Activated T-helper 2 cell treated with anti-CD3 and anti-CD28 coated beads, Interferon-gamma antibody, Interleukin-2, Interleukin-4, amounts not matched to agents 10 μg/mL and 5 μg/mL and 100 μg/mL, durations not matched to agents 14 hours and 24 hours and 36 hours (primary cell): ENCODE measurements around the gene OVCH1. TPM values are rescaled to one million over a fixed set of nuclear protein-coding genes. Genes with fewer than 3 reads are reported as not detected.
"Not testable (repeated sequence)": the region's sequence is repeated elsewhere in the genome, so short reads cannot be mapped to it uniquely, and the experiment has no call there.

Experiments
- DNase-seq: peaks from one replicate; pipeline ENCODE4 v3.0.0; 2021; ENCODE audit warnings: low spot score
- H3K27ac Mint-ChIP-seq: one replicate; pipeline ENCODE4 v1.8.0; 2021; ENCODE audit warnings: mixed read lengths
- H3K27me3 Mint-ChIP-seq: one replicate; pipeline ENCODE4 v1.8.0; 2021; ENCODE audit warnings: low read depth, mixed read lengths
- H3K36me3 Mint-ChIP-seq: one replicate; pipeline ENCODE4 v1.8.0; 2021; ENCODE audit warnings: low read depth, mixed read lengths
- H3K4me1 Mint-ChIP-seq: one replicate; pipeline ENCODE4 v1.8.0; 2021; ENCODE audit warnings: low read depth, mixed read lengths
- H3K4me3 Mint-ChIP-seq: one replicate; pipeline ENCODE4 v1.8.0; 2021; ENCODE audit warnings: low read depth, mild to moderate bottlenecking, moderate library complexity, mixed read lengths
- H3K9me3 Mint-ChIP-seq: one replicate; pipeline ENCODE4 v1.8.0; 2021; ENCODE audit warnings: mixed read lengths
- intact Hi-C: fragments of 100-400 bp; cut with micrococcal nuclease; formaldehyde crosslinking; loops from one replicate; pipeline ENCODE4 v1.15.1; 2023
- total RNA-seq: library from RNA; stranded (reverse); gene quantifications from 2 replicates; pipeline ENCODE4 v1.2.3, GENCODE V29; 2022

The OVCH1 gene
- total RNA-seq, 1 donor from 2014 or later: not detected

GRCh38 chr12:29426498-29426897, 71.0 kb downstream of the OVCH1 start:
- Mint-ChIP-seq H3K4me1 (peaks cover 2% of the 10 kb centered on the region), H3K36me3 (no peaks in the 10 kb centered on the region), H3K9me3 (no peaks in the 10 kb centered on the region), H3K4me3 (no peak overlapping the region), H3K27me3 (no peaks in the 10 kb centered on the region), H3K27ac (no peak overlapping the region)
- intact Hi-C loops: no loop called here
- DNase-seq: no peak

GRCh38 chr12:29425722-29426121, 71.8 kb downstream of the OVCH1 start:
- no peaks in the 10 kb centered on the region for H3K9me3 Mint-ChIP-seq
- no peak overlapping the region for H3K4me3 Mint-ChIP-seq
- H3K27ac Mint-ChIP-seq: no peak overlapping the region
- peaks cover 2% of the 10 kb centered on the region for H3K4me1 Mint-ChIP-seq
- H3K27me3 Mint-ChIP-seq: no peaks in the 10 kb centered on the region
- no peaks in the 10 kb centered on the region for H3K36me3 Mint-ChIP-seq
- DNase-seq: no peak
- intact Hi-C loops: no loop called here

GRCh38 chr12:29416748-29417147, 80.7 kb downstream of the OVCH1 start:
- Mint-ChIP-seq H3K27me3 (peaks cover 20% of the 10 kb centered on the region), H3K36me3 (no peaks in the 10 kb centered on the region), H3K27ac (no peak overlapping the region), H3K4me1 (no peaks in the 10 kb centered on the region), H3K9me3 (no peaks in the 10 kb centered on the region), H3K4me3 (no peak overlapping the region)
- DNase-seq: no peak
- intact Hi-C loops: no loop called here

GRCh38 chr12:29415111-29415510, 82.4 kb downstream of the OVCH1 start:
- intact Hi-C loops: no loop called here
- Mint-ChIP-seq H3K4me3 (no peak overlapping the region), H3K4me1 (no peaks in the 10 kb centered on the region), H3K27me3 (peaks cover 19% of the 10 kb centered on the region), H3K27ac (no peak overlapping the region), H3K9me3 (no peaks in the 10 kb centered on the region), H3K36me3 (no peaks in the 10 kb centered on the region)
- no peak for DNase-seq

- Mint-ChIP-seq H3K36me3 (no peaks in the 10 kb centered on the region), H3K4me3 (no peak overlapping the region), H3K27me3 (peaks cover 17% of the 10 kb centered on the region), H3K4me1 (no peaks in the 10 kb centered on the region), H3K27ac (no peak overlapping the region), H3K9me3 (no peaks in the 10 kb centered on the region)
- DNase-seq: no peak
- intact Hi-C loops: no loop called here
Observed at GRCh38 chr12:29414368-29414767, 83.1 kb downstream of the OVCH1 start.

- H3K9me3 Mint-ChIP-seq: no peaks in the 10 kb centered on the region
- no peaks in the 10 kb centered on the region for H3K4me1 Mint-ChIP-seq
- peaks cover 16% of the 10 kb centered on the region for H3K27me3 Mint-ChIP-seq
Observed at GRCh38 chr12:29405561-29405960, 91.9 kb downstream of the OVCH1 start.

GRCh38 chr12:29403991-29404390, 93.5 kb downstream of the OVCH1 start:
- H3K27ac Mint-ChIP-seq: no peak overlapping the region
- no peak overlapping the region for H3K4me3 Mint-ChIP-seq
- no peaks in the 10 kb centered on the region for H3K9me3 Mint-ChIP-seq
- intact Hi-C loops: no loop called here
- no peaks in the 10 kb centered on the region for H3K4me1 Mint-ChIP-seq
- peaks cover 16% of the 10 kb centered on the region for H3K27me3 Mint-ChIP-seq
- H3K36me3 Mint-ChIP-seq: no peaks in the 10 kb centered on the region
- DNase-seq: no peak

More at GRCh38 chr12:29405561-29405960, 91.9 kb downstream of the OVCH1 start:
- Mint-ChIP-seq H3K27ac (no peak overlapping the region), H3K36me3 (no peaks in the 10 kb centered on the region), H3K4me3 (no peak overlapping the region)
- intact Hi-C loops: no loop called here
- DNase-seq: no peak

GRCh38 chr12:29402437-29402836, 95.0 kb downstream of the OVCH1 start:
- H3K36me3 Mint-ChIP-seq: no peaks in the 10 kb centered on the region

GRCh38 chr12:29398495-29398894, 99.0 kb downstream of the OVCH1 start:
- H3K36me3 Mint-ChIP-seq: no peaks in the 10 kb centered on the region
- H3K27me3 Mint-ChIP-seq: peaks cover 26% of the 10 kb centered on the region
- no peak overlapping the region for H3K27ac Mint-ChIP-seq
- no peak for DNase-seq
- intact Hi-C loops: no loop called here
- peaks cover 2% of the 10 kb centered on the region for H3K4me1 Mint-ChIP-seq
- H3K9me3 Mint-ChIP-seq: no peaks in the 10 kb centered on the region
- H3K4me3 Mint-ChIP-seq: no peak overlapping the region

More at GRCh38 chr12:29402437-29402836, 95.0 kb downstream of the OVCH1 start:
- H3K27ac Mint-ChIP-seq: no peak overlapping the region
- DNase-seq: no peak
- peaks cover 19% of the 10 kb centered on the region for H3K27me3 Mint-ChIP-seq
- intact Hi-C loops: no loop called here
- no peak overlapping the region for H3K4me3 Mint-ChIP-seq
- peaks cover 2% of the 10 kb centered on the region for H3K4me1 Mint-ChIP-seq
- H3K9me3 Mint-ChIP-seq: no peaks in the 10 kb centered on the region

GRCh38 chr12:29396774-29397173, 100.7 kb downstream of the OVCH1 start:
- intact Hi-C loops: no loop called here
- H3K4me1 Mint-ChIP-seq: peaks cover 2% of the 10 kb centered on the region
- H3K36me3 Mint-ChIP-seq: no peaks in the 10 kb centered on the region
- H3K9me3 Mint-ChIP-seq: no peaks in the 10 kb centered on the region
- DNase-seq: no peak
- H3K27me3 Mint-ChIP-seq: peaks cover 18% of the 10 kb centered on the region
- no peak overlapping the region for H3K4me3 Mint-ChIP-seq
- H3K27ac Mint-ChIP-seq: no peak overlapping the region

GRCh38 chr12:29395356-29395755, 102.1 kb downstream of the OVCH1 start:
- no peak for DNase-seq
- peaks cover 3% of the 10 kb centered on the region for H3K9me3 Mint-ChIP-seq
- intact Hi-C loops: no loop called here
- no peak overlapping the region for H3K4me3 Mint-ChIP-seq
- no peak overlapping the region for H3K27ac Mint-ChIP-seq
- H3K36me3 Mint-ChIP-seq: peaks cover 6% of the 10 kb centered on the region
- H3K27me3 Mint-ChIP-seq: peaks cover 13% of the 10 kb centered on the region
- H3K4me1 Mint-ChIP-seq: peaks cover 12% of the 10 kb centered on the region

GRCh38 chr12:29390419-29390818, 107.1 kb downstream of the OVCH1 start:
- not testable (repeated sequence) for H3K9me3 Mint-ChIP-seq, H3K27me3 Mint-ChIP-seq, H3K36me3 Mint-ChIP-seq, H3K4me3 Mint-ChIP-seq
- intact Hi-C loops: loop anchor here (1.0 kb wide), 1 partner anchor 9 kb away; the partner anchor contains the start of gene ERGIC2
- peaks cover 15% of the 10 kb centered on the region for H3K4me1 Mint-ChIP-seq
- DNase-seq: peak; percentile 14
- peak overlapping the region; percentile 73 for H3K27ac Mint-ChIP-seq

GRCh38 chr12:29389295-29389919, 108.1 kb downstream of the OVCH1 start:
- Mint-ChIP-seq H3K36me3 (peaks cover 6% of the 10 kb centered on the region), H3K27ac (no peak overlapping the region), H3K4me3 (no peak overlapping the region), H3K27me3 (no peaks in the 10 kb centered on the region), H3K9me3 (peaks cover 3% of the 10 kb centered on the region), H3K4me1 (peaks cover 15% of the 10 kb centered on the region)
- intact Hi-C loops: no loop called here
- DNase-seq: no peak
